ENCODE data around the gene POFUT2.

Gene POFUT2, protein sequence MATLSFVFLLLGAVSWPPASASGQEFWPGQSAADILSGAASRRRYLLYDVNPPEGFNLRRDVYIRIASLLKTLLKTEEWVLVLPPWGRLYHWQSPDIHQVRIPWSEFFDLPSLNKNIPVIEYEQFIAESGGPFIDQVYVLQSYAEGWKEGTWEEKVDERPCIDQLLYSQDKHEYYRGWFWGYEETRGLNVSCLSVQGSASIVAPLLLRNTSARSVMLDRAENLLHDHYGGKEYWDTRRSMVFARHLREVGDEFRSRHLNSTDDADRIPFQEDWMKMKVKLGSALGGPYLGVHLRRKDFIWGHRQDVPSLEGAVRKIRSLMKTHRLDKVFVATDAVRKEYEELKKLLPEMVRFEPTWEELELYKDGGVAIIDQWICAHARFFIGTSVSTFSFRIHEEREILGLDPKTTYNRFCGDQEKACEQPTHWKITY

DNA sequence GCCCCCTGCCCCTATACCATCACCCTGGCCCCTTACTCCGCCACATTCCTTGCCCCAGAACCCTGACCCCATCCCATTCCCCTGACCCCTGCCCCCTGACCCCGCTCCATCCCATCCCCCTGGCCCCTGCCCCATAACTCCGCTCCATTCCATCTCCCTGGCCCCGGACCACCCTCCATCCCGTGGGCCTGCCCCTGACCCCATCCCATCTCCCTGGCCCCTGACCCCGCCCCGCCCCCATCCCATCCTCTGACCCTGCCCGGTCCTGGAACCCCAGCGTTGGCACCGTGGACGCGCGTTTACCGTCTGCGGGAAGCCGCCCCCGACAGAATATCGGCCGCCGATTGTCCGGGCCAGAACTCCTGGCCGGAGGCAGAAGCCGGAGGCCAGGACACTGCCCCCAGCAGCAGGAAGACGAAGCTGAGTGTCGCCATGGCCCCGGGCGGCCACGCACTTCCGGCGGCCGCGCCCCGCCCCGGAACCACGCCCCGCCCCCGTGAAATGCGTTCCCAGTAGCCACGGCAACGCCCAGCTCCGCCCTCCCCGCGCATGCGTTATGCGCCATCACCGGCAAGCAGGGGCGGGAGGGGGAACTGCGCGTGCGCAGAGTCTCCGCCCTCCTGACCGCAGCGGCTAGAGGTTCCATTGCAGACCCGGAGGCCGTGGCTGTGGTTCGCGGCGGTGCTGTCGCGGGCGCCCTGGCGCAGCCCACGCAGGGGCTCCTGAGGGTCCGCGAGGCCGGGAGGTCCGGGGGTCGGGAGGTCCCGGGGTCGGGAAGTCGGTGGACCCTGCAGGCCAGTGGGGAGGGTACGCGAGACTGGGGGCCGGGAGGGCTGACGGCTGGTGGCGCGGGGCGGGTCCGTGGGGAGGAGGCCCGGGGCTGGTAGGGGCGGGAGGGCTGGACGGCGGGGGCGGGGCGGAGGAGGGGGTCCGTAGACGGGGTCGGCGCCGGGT lies at the start of gene POFUT2:
Gene POFUT2 (minus strand): TSS at position 458 of the 954 bp plus-strand sequence. CDS start 24 bp downstream, at position 434.
- DNase-seq (ENCODE audit: low read depth) = peak; percentile 99

- DNase-seq (ENCODE audit: low read depth) = no peak
Measured at GRCh38 chr21:45336870-45337269, 49.2 kb upstream of the POFUT2 start.

DNA sequence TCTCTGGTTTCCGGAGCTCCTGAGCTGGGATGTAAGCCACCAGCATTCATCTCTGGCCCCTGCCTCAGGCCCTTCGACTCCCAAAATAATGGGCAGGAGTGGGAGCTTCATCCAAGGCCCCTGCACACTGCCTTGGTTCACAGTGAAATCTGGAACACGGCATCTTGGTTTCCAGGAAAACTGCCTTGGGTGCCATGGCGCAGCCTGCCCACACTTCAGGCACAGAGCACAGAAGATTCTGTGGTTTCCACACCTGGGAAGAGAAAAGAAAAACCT lies 48.8 kb upstream of the POFUT2 start:
- no peak for DNase-seq (ENCODE audit: low read depth)

DNA sequence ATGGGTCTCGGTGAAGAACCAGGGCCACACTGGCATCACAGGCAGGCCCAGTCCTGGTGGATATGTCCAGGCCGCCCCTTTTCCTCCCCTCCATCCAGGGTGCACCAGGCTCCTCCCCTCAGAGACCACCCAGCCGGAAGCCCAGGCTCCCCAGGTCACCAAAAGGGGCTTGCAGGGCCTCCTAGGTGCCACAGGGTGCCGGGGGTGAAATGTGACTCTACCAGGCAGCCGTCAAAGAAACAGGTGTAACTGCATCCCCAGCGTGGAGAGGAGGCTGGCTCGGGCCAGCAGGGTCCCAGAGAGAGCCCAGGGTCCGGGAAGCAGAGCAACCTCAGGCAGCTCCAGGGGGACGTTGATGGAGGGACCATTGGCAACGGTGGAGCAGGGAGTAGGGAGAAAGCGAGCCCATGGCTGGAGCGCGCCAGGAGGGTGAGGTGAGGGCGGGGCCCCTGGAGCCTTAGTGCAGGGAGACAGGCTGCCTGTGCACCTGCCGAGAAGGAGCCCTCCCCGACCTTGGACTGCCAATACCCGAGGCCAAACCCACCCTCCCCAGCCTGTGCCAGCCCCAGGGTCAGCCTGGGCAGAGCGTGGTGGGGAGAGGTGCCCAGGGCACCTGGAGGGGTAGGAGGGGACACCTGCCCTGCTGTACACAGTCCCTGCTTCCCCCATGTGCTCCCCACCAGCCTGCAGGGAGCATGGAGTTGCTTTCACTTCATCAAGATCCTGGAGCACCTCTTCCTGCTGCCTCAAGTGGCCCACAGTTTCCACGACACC lies 48.3 kb upstream of the POFUT2 start:
- DNase-seq (ENCODE audit: low read depth) = no peak

DNA sequence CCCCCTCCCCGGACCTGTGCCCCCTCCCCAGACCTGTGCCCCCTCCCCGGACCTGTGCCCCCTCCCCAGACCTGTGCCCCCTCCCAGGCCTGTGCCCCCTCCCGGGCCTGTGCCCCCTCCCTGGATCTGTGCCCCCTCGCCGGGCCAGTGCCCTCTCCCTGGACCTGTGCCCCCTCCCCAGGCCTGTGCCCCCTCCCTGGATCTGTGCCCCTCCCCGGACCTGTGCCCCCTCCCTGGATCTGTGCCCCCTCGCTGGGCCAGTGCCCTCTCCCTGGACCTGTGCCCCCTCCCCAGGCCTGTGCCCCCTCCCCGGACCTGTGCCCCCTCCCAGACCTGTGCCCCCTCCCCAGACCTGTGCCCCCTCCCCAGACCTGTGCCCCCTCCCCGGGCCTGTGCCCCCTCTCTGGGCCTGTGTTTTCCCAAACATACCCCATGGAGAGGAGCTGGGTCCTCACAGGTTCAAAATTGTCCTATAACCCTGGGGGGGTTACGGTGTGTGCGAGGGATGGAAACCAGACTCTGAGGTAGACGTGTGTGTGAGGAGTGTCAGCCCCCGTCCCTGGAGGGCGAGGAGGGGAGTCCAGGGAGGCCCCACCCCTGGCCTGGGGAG lies 47.6 kb upstream of the POFUT2 start:
- no peak for DNase-seq (ENCODE audit: low read depth)

- DNase-seq (ENCODE audit: low read depth) = no peak
Measured at GRCh38 chr21:45334591-45335081, 46.9 kb upstream of the POFUT2 start.

GRCh38 chr21:45334134-45334533 lies 46.4 kb upstream of the POFUT2 start:
- no peak for DNase-seq (ENCODE audit: low read depth)

- no peak for DNase-seq (ENCODE audit: low read depth)
Measured at GRCh38 chr21:45333583-45334121, 46.0 kb upstream of the POFUT2 start.

DNA sequence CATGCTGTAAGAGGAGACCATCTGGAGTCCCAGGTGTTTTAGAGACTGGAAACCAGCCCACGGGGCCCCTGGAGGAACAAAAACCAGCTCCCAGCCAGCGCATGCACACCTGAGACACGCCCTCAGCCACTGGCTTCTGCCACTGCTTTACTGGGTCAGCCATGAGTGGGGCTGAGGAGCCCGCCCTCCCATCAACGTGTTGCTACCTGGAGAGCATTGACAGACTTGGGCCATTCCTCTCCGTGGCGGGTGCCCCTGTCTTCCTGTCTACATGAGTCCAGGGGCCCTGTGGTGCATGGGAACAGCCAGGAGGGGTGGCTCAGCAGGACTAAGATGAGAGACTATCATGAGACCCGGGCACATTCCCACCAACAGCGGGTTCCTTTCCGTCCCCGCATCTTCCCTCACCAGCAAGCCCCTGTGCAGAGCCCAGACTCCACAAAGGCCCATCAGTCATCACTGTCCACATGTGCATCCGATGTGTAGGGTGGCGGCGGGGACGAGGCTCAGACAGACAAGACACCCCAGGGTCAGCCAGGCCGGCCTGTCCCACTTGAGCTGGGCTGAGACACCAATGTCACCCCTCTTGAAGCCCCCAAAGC lies 45.4 kb upstream of the POFUT2 start:
- no peak for DNase-seq (ENCODE audit: low read depth)

- DNase-seq (ENCODE audit: low read depth) = no peak
Measured at GRCh38 chr21:45332415-45332814, 44.7 kb upstream of the POFUT2 start.

- DNase-seq (ENCODE audit: low read depth) = no peak
Measured at GRCh38 chr21:45331531-45332147, 43.9 kb upstream of the POFUT2 start.

- DNase-seq (ENCODE audit: low read depth) = no peak
Measured at GRCh38 chr21:45330851-45331261, 43.2 kb upstream of the POFUT2 start.

GRCh38 chr21:45330075-45330781 lies 42.5 kb upstream of the POFUT2 start:
- DNase-seq (ENCODE audit: low read depth) = no peak

- no peak for DNase-seq (ENCODE audit: low read depth)
Measured at GRCh38 chr21:45329261-45330074, 41.8 kb upstream of the POFUT2 start.

DNA sequence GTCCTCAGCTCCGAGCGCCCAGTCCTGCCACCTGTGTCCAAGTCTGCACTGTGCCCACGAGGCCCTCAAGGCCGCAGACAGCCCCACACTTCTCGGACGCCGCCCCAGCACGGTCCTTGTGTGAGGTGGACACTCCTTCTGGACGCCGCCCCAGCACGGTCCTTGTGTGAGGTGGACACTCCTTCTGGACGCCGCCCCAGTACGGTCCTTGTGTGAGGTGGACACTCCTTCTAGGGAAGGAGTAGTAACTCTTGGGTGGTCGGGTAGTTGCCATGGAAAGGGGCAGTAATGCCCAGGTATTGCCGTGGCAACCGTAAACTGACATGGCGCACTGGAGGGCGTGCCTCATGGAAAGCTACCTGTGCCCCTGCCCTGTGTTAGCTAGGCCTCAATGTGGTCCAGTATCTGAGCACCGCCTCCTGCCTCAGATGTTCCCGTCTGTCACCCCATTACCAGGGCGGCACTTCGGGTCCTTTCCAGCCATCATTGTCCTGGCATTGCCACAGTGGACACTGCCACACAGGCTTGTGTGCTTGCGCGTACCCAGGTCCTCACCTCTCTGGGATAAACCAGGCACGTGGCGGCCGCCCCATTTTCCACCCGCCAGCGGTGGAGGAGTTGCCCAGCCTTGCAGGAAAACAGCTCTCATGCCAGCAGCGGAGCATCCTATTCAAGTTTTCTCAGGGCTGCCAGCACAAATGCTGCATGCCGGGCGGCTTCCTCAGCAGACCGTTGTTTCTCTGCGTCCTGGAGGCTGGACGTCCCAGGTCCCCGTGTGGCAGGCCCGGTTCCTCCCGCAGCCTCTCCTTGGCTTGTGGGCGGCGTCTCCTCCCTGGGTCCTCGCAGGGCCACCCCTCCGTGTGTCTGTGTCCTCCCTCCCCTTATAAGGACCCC lies 40.8 kb upstream of the POFUT2 start:
- no peak for DNase-seq (ENCODE audit: low read depth)

- DNase-seq (ENCODE audit: low read depth) = no peak
Measured at GRCh38 chr21:45327441-45328197, 39.9 kb upstream of the POFUT2 start.

- no peak for DNase-seq (ENCODE audit: low read depth)
Measured at GRCh38 chr21:45326891-45327440, 39.3 kb upstream of the POFUT2 start.

Measured in stimulated activated CD8-positive, alpha-beta memory T cell treated with anti-CD3 and anti-CD28 coated beads, Interleukin-12 subunit alpha, Interleukin-12 subunit beta, amount 100 ng/mL, for 4 hours (primary cell).